NCI-H774 (cell line): ENCODE measurements around the gene CYP24A1.

Experiments
- DNase-seq: peaks from one replicate; lab custom pipeline; 2025; lab: John Stamatoyannopoulos, UW

The CYP24A1 gene

GRCh38 chr20:54201268-54201846 lies 27.6 kb upstream of the CYP24A1 start:
- DNase-seq: no peak

GRCh38 chr20:54200487-54201267 lies 26.9 kb upstream of the CYP24A1 start:
- DNase-seq: no peak

- DNase-seq: peak; percentile 27
Observed at GRCh38 chr20:54199721-54200176, 26.0 kb upstream of the CYP24A1 start.

GRCh38 chr20:54199283-54199682 lies 25.5 kb upstream of the CYP24A1 start:
- no peak for DNase-seq

GRCh38 chr20:54197621-54198604 lies 24.1 kb upstream of the CYP24A1 start:
- no peak for DNase-seq

- DNase-seq: no peak
Observed at GRCh38 chr20:54195483-54196472, 22.0 kb upstream of the CYP24A1 start.

GRCh38 chr20:54194724-54195438 lies 21.1 kb upstream of the CYP24A1 start:
- DNase-seq: no peak

GRCh38 chr20:54193817-54194216 lies 20.0 kb upstream of the CYP24A1 start:
- no peak for DNase-seq

GRCh38 chr20:54190217-54190616 lies 16.4 kb upstream of the CYP24A1 start:
- no peak for DNase-seq

- no peak for DNase-seq
Observed at GRCh38 chr20:54189630-54190029, 15.8 kb upstream of the CYP24A1 start.

GRCh38 chr20:54188132-54188849 lies 14.5 kb upstream of the CYP24A1 start:
- no peak for DNase-seq

GRCh38 chr20:54184904-54185626 lies 11.3 kb upstream of the CYP24A1 start:
- no peak for DNase-seq

GRCh38 chr20:54184071-54184470 lies 10.3 kb upstream of the CYP24A1 start:
- no peak for DNase-seq

GRCh38 chr20:54180931-54181330 lies 7.1 kb upstream of the CYP24A1 start:
- DNase-seq: no peak

- DNase-seq: no peak
Observed at GRCh38 chr20:54179946-54180345, 6.2 kb upstream of the CYP24A1 start.

GRCh38 chr20:54178256-54178655 lies 4.5 kb upstream of the CYP24A1 start:
- no peak for DNase-seq

GRCh38 chr20:54177378-54177777 lies 3.6 kb upstream of the CYP24A1 start:
- DNase-seq: no peak

- DNase-seq: no peak
Observed at GRCh38 chr20:54176610-54177009, 2.8 kb upstream of the CYP24A1 start.
